ENCODE results near the gene NUP93. TPM values are rescaled to one million over a fixed set of nuclear protein-coding genes. Genes with fewer than 3 reads are reported as not detected.

Gene NUP93
- total and polyA plus RNA-seq, 2 of the 8 experiments (the other 6 are each of a cell fraction or from before 2014, with no cell fraction given) = 147 to 201 TPM

- H2BK5ac ChIP-seq (ENCODE audit: low read depth, low read length) = no peak overlapping the region
- H3K18ac ChIP-seq (ENCODE audit: extremely low read depth, low read length) = no peak overlapping the region
- no peaks in the 10 kb centered on the region; a peak in 2 of 7 replicates for H3K27me3 ChIP-seq (replicated peaks in 1 of 4; ENCODE audit: control insufficient read depth in 3 of 4, extremely low read depth in 1 of 4, insufficient read depth in 3 of 4, low read length in 3 of 4)
- DNase-seq (ENCODE audit: low read depth in 1 of 2, low spot score in 2 of 2) (no peak), FAIRE-seq (no peak)
- H3K14ac ChIP-seq (ENCODE audit: insufficient read length) = no peak overlapping the region
- H3K4me3 ChIP-seq (ENCODE audit: extremely low read depth in 1 of 4, insufficient read depth in 2 of 4, low read depth in 3 of 4, low read length in 4 of 4) = no peak overlapping the region
- H3K27ac ChIP-seq (ENCODE audit: low read depth, low read length) = no peak overlapping the region
- H4K20me1 ChIP-seq (replicated peaks in 1 of 2; ENCODE audit: control insufficient read depth in 1 of 2, insufficient read depth in 2 of 2, low read length in 2 of 2) = no peaks in the 10 kb centered on the region
- no peaks in the 10 kb centered on the region for H3K79me1 ChIP-seq (ENCODE audit: low read depth, low read length)
- TF ChIP-seq HDAC2 (IDR thresholded peaks at IDR 0.05; ENCODE audit: borderline replicate concordance in 1 of 2, low read depth in 2 of 2, low read length in 2 of 2) = no peak
- no peak for TF ChIP-seq YY1 (IDR thresholded peaks at IDR 0.05; ENCODE audit: low read depth, low read length)
- no peak for TF ChIP-seq RAD21 (IDR thresholded peaks at IDR 0.05 in 1 of 2, conservative IDR thresholded peaks at IDR 0.05 in 1 of 2; ENCODE audit: low read depth in 2 of 2, low read length in 2 of 2)
- TF ChIP-seq SUZ12 (IDR thresholded peaks at IDR 0.05; ENCODE audit: low read length) = no peak
- no peak for TF ChIP-seq SIX5 (IDR thresholded peaks at IDR 0.05; ENCODE audit: low read depth, low read length)
- TF ChIP-seq ASH2L (IDR thresholded peaks at IDR 0.05; ENCODE audit: low read length) = no peak
- no peak for TF ChIP-seq TCF12 (IDR thresholded peaks at IDR 0.05; ENCODE audit: low read depth, low read length)
- no peak for TF ChIP-seq SIN3A (conservative IDR thresholded peaks at IDR 0.05 in 1 of 2, IDR thresholded peaks at IDR 0.05 in 1 of 2; ENCODE audit: low read depth in 1 of 2, low read length in 2 of 2)
- TF ChIP-seq MAFK (IDR thresholded peaks at IDR 0.05; ENCODE audit: low read depth, low read length) = no peak
- TF ChIP-seq POU5F1 (IDR thresholded peaks at IDR 0.05; ENCODE audit: low read depth, low read length) = no peak
- no peak for TF ChIP-seq NRF1 (IDR thresholded peaks at IDR 0.05; ENCODE audit: low read depth, low read length)
- no peak for TF ChIP-seq MAX (IDR thresholded peaks at IDR 0.05)
- WGBS, 2 experiments (ENCODE audit: extremely low coverage in 1 of 2, insufficient coverage in 1 of 2, insufficient read length in 1 of 2, insufficient replicate concordance in 2 of 2, low coverage in 1 of 2, low lambda C conversion rate in 2 of 2, missing lambda C conversion rate in 1 of 2) = 100% methylated on average over 1 of the region's 1 CpG; no CpG with 5 or more reads in 1 of the 2 experiments
- H3K23me2 ChIP-seq (ENCODE audit: low read depth, low read length) = no peaks in the 10 kb centered on the region
- CTCF ChIA-PET (ENCODE audit: partially characterized antibody) = interaction anchor here (0.6 to 4.8 kb wide), 25 partner anchors 8 to 184 kb away, joined by 3 to 85 read pairs (median 7); partner anchors contain the start of genes MT1B, MT1G, MT1H and MT1X
- no peak overlapping the region for H2AK5ac ChIP-seq (ENCODE audit: low read depth, low read length)
- no peak overlapping the region for H4K5ac ChIP-seq (ENCODE audit: insufficient read length, low read depth, low read length)
- no peak overlapping the region for H3K23ac ChIP-seq (ENCODE audit: insufficient read length)
- H4K8ac ChIP-seq (ENCODE audit: extremely low read depth, insufficient read depth, low read length) = no peak overlapping the region
- H2BK15ac ChIP-seq (ENCODE audit: low read length) = no peak overlapping the region
- no peaks in the 10 kb centered on the region for H3K79me2 ChIP-seq (ENCODE audit: control insufficient read depth in 1 of 2, insufficient read depth in 2 of 2, low read length in 2 of 2)
- no peak overlapping the region for H2BK20ac ChIP-seq (ENCODE audit: low read length)
- H3K4me1 ChIP-seq (replicated peaks in 1 of 4; ENCODE audit: control insufficient read depth in 3 of 4, insufficient read depth in 4 of 4, low read length in 3 of 4) = peaks cover 0 to 2% (median 0%) of the 10 kb centered on the region in 4 experiments; a peak in 1 of 7 replicates
- POLR2A ChIA-PET (ENCODE audit: partially characterized antibody) = interaction anchor here (0.8 to 3.3 kb wide), 6 partner anchors 17 to 75 kb away, joined by 3 to 25 read pairs (median 10); partner anchors contain the start of genes MT1E, MT1H and MT1X
- H4K91ac ChIP-seq (replicated peaks; ENCODE audit: insufficient read length, low read length) = no peak overlapping the region
- peaks cover 0 to 4% of the 10 kb centered on the region in 2 experiments; a peak in 1 of 4 replicates for H3K9me3 ChIP-seq (ENCODE audit: insufficient read depth in 2 of 2, low read depth in 1 of 2, low read length in 1 of 2)
- no peak overlapping the region for H2BK120ac ChIP-seq (replicated peaks; ENCODE audit: low read depth, low read length)
- H3K9ac ChIP-seq (replicated peaks in 1 of 4; ENCODE audit: extremely low read depth in 1 of 4, low read depth in 3 of 4, low read length in 3 of 4) = no peak overlapping the region
- no peak overlapping the region for H3K56ac ChIP-seq (replicated peaks; ENCODE audit: insufficient read length, low read depth, low read length)
- H3K4ac ChIP-seq (replicated peaks; ENCODE audit: insufficient read length, low read depth, low read length) = no peak overlapping the region
- no peaks in the 10 kb centered on the region for H3K36me3 ChIP-seq (ENCODE audit: control insufficient read depth in 2 of 4, insufficient read depth in 4 of 4, low read length in 3 of 4)
- H2AFZ ChIP-seq (ENCODE audit: low read length) = no peak overlapping the region
- H3K4me2 ChIP-seq (ENCODE audit: insufficient read depth in 1 of 2, low read depth in 2 of 2, low read length in 2 of 2) = no peak overlapping the region
- H2BK12ac ChIP-seq (ENCODE audit: low read depth, low read length) = no peak overlapping the region
Measured at GRCh38 chr16:56700631-56701030, 29.3 kb upstream of the NUP93 start.

All from H1 (cell line).